K562 (cell line): ENCODE results near the gene TGFBR3L. TPM values are rescaled to one million over a fixed set of nuclear protein-coding genes. Genes with fewer than 3 reads are reported as not detected.

Experiments
- BRCA1 ChIP-seq, 2 experiments: fragments of 450-650 bp in 1 of 2; sonication (generic) in 1 of 2; formaldehyde crosslinking in 1 of 2; IDR thresholded peaks; 2 replicates each; pipeline versions ENCODE4 v1.5.0 to v1.6.1; 2017 to 2020; ENCODE audit warnings: mild to moderate bottlenecking in 1 of 2, missing genetic modification reagents in 1 of 2
- CHD2 ChIP-seq: IDR thresholded peaks from 2 replicates; pipeline ENCODE4 v1.6.1; 2011; ENCODE audit warnings: low read depth, low read length
- DIDO1 ChIP-seq: fragments of 450-650 bp; IDR thresholded peaks from 2 replicates; pipeline ENCODE4 v1.6.1; 2016; ENCODE audit warnings: low read depth, missing biosample characterization, missing genetic modification characterization
- E2F3 ChIP-seq: fragments of 250-450 bp; sonication (Bioruptor Pico); IDR thresholded peaks from 2 replicates; pipeline ENCODE4 v1.4.0; 2020; ENCODE audit warnings: mild to moderate bottlenecking
- FOXJ2 ChIP-seq: fragments of 200-800 bp; sonication (Bioruptor generic); IDR thresholded peaks from 2 replicates; pipeline ENCODE4 v1.6.1; 2016; ENCODE audit warnings: missing genetic modification characterization, missing compliant biosample characterization
- FUS ChIP-seq: fragments of 200-400 bp; formaldehyde crosslinking; optimal IDR thresholded peaks from 2 replicates; pipeline ENCODE3; 2017; ENCODE audit warnings: low read depth, low read length
- GABPB1 ChIP-seq: sonication (generic); formaldehyde crosslinking; IDR thresholded peaks from 2 replicates; pipeline ENCODE4 v1.8.0; 2022; ENCODE audit warnings: mild to moderate bottlenecking, missing genetic modification reagents
- KLF13 ChIP-seq: fragments of 450-650 bp; IDR thresholded peaks from 2 replicates; pipeline ENCODE4 v1.6.1; 2016; ENCODE audit warnings: missing genetic modification characterization, low read depth, mild to moderate bottlenecking, missing compliant biosample characterization, moderate library complexity, borderline replicate concordance
- MCM3 ChIP-seq: fragments of 450-650 bp; IDR thresholded peaks from 2 replicates; pipeline ENCODE4 v1.6.1; 2016
- NCOA4 ChIP-seq: fragments of 450-650 bp; IDR thresholded peaks from 2 replicates; pipeline ENCODE4 v1.6.1; 2018; ENCODE audit warnings: mild to moderate bottlenecking; ENCODE audit not compliant: partially characterized antibody
- NFE2L1 ChIP-seq: fragments of 450-650 bp; IDR thresholded peaks from 2 replicates; pipeline ENCODE4 v1.6.1; 2016; ENCODE audit warnings: missing genetic modification characterization, low read depth, mild to moderate bottlenecking, missing compliant biosample characterization, moderate library complexity, borderline replicate concordance
- NFRKB ChIP-seq: fragments of 450-650 bp; IDR thresholded peaks from 2 replicates; pipeline ENCODE4 v1.6.1; 2016; ENCODE audit warnings: low read depth
- NR4A1 ChIP-seq, 2 experiments: fragments of 250-450 bp in 1 of 2; fragments of 450-650 bp in 1 of 2; sonication (Bioruptor Pico) in 1 of 2; IDR thresholded peaks; 2 replicates each; pipeline versions ENCODE4 v1.4.0 to v1.6.1; 2016 to 2020; ENCODE audit warnings: mild to moderate bottlenecking in 2 of 2, missing compliant biosample characterization in 1 of 2, missing genetic modification characterization in 1 of 2, moderate library complexity in 1 of 2
- RCOR1 ChIP-seq, 2 experiments: IDR thresholded peaks; 2 replicates each; pipeline ENCODE4 v1.6.1; 2012; ENCODE audit warnings: low read depth in 2 of 2, low read length in 2 of 2, borderline replicate concordance in 1 of 2, improper control_type of control experiment in 1 of 2
- SOX6 ChIP-seq: fragments of 450-650 bp; IDR thresholded peaks from 2 replicates; pipeline ENCODE4 v1.6.1; 2014; ENCODE audit warnings: mild to moderate bottlenecking
- SRSF1 ChIP-seq: fragments of 200-400 bp; formaldehyde crosslinking; IDR thresholded peaks from 2 replicates; pipeline ENCODE4 v1.6.1; 2017; ENCODE audit warnings: mild to moderate bottlenecking, low read depth, low read length, moderate library complexity
- STAT5B ChIP-seq: fragments of 250-450 bp; sonication (Bioruptor Pico); IDR thresholded peaks from 2 replicates; pipeline ENCODE4 v1.8.0; 2021; ENCODE audit warnings: mild to moderate bottlenecking, inconsistent platforms
- TCF7 ChIP-seq: sonication (generic); IDR thresholded peaks from 2 replicates; pipeline ENCODE4 v1.6.1; 2016; ENCODE audit warnings: antibody characterized with exemption, borderline replicate concordance
- XRCC5 ChIP-seq: fragments of 200-400 bp; formaldehyde crosslinking; IDR thresholded peaks from 2 replicates; pipeline ENCODE4 v1.6.1; 2017; ENCODE audit warnings: low read depth, mild to moderate bottlenecking, low read length
- ZNF239 ChIP-seq: fragments of 250-450 bp; sonication (Bioruptor Pico); IDR thresholded peaks from 2 replicates; pipeline ENCODE4 v1.4.0; 2020; ENCODE audit warnings: mild to moderate bottlenecking
- ZNF24 ChIP-seq: fragments of 450-650 bp; IDR thresholded peaks from 2 replicates; pipeline ENCODE4 v1.6.1; 2016
- ZNF436 ChIP-seq: fragments of 250-450, 450-650 bp; sonication (Bioruptor Pico); formaldehyde crosslinking; IDR thresholded peaks from 2 replicates; pipeline ENCODE4 v1.7.0; 2020; ENCODE audit warnings: mild to moderate bottlenecking
- ZNF507 ChIP-seq: conservative IDR thresholded peaks from 2 replicates; pipeline ENCODE4 v1.6.1; 2017; ENCODE audit warnings: missing genetic modification characterization, missing compliant biosample characterization
- ZNF561 ChIP-seq: fragments of 450-650 bp; formaldehyde crosslinking; conservative IDR thresholded peaks from 2 replicates; pipeline ENCODE4 v1.4.0; 2020; ENCODE audit warnings: mild to moderate bottlenecking, moderate library complexity
- polyA plus RNA-seq, 8 experiments: library from polyadenylated mRNA; depleted of rRNA in 4 of 8; stranded (reverse) in 5 of 8; unstranded in 3 of 8; fragments of >200 nt; fragmentation: Nextera tagmentation in 2 of 8; fragmentation: Illumina TruSeq in 1 of 8; extraction: Ambion mirVana in 2 of 8; extraction: Trizol in 1 of 8; gene quantifications; 2 replicates each; pipeline versions ENCODE4 v1.2.1 to v1.2.3, GENCODE V29; 2011 to 2014; ENCODE audit warnings: inconsistent platforms in 1 of 8, missing spikeins in 1 of 8
- total RNA-seq, 7 experiments: library from RNA; depleted of rRNA in 6 of 7; stranded (reverse); fragments of >200 nt in 6 of 7; fragmentation: Illumina TruSeq in 2 of 7; extraction: Trizol in 2 of 7; gene quantifications; 2 replicates each; pipeline versions ENCODE4 v1.2.1 to v1.2.3, GENCODE V29; 2011 to 2021; ENCODE audit warnings: low replicate concordance in 1 of 7
- TF ChIP-seq, protein P1 (sequence below): sonication (generic); formaldehyde crosslinking; IDR thresholded peaks from 2 replicates; pipeline ENCODE4 v1.9.0; 2022; ENCODE audit warnings: mild to moderate bottlenecking, missing genetic modification reagents
- TF ChIP-seq, protein P2 (sequence below): fragments of 250-450 bp; sonication (Bioruptor Pico); IDR thresholded peaks from 2 replicates; pipeline ENCODE4 v1.4.0; 2020; ENCODE audit warnings: mild to moderate bottlenecking, moderate library complexity
- TF ChIP-seq, protein P3 (sequence below): sonication (generic); formaldehyde crosslinking; IDR thresholded peaks from 2 replicates; pipeline ENCODE4 v1.5.0; 2020; ENCODE audit warnings: missing genetic modification reagents

Gene TGFBR3L
- total and polyA plus RNA-seq, 9 of the 15 experiments (the other 6 are each of a cell fraction or from before 2014, with no cell fraction given) = not detected

DNA sequence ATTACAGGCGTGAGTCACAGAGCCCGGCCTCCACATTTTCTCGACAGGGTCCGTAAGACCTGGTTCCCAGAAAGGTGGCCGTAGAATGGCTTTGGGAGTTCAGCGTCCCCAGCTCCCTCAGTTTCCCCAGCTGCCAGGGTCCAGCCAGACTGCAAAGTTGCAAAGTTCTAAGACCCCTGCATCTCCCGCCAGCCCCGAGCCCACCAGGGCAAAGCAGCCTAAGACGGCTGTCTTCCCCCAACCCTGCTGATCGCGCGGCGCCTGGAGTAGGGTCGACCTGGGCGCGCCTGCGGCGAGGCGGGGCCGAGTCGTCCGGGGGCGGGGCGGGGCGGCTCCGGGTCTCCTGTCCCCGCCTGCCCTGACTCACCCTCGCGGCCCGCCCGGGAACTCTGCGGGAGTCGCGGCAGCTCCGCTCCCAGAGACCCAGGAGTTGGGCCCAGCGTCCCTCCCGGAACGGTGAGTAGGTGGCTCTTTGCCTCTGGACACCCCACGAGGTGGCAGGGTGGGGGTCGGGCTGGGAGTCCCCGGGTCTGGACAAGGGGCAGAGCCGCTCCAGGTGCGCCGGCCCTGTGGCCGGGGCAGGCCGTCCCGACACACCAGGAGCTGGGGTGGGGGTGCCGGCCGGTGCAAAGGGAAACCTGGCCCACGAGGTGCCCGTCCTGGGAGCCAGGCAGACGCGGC lies 26.3 kb upstream of the TGFBR3L start, which contains the start of gene LRRC8E (continued):
- no peak for TF ChIP-seq TCF7
- TF ChIP-seq NCOA4 = no peak
- no peak for TF ChIP-seq NFE2L1
- no peak for TF ChIP-seq SOX6
- TF ChIP-seq ZNF24 = no peak
- TF ChIP-seq, protein P1, sequence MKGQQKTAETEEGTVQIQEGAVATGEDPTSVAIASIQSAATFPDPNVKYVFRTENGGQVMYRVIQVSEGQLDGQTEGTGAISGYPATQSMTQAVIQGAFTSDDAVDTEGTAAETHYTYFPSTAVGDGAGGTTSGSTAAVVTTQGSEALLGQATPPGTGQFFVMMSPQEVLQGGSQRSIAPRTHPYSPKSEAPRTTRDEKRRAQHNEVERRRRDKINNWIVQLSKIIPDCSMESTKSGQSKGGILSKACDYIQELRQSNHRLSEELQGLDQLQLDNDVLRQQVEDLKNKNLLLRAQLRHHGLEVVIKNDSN = no peak
- TF ChIP-seq BRCA1 (IDR thresholded peaks at IDR 0.05) = no peak
- no peak for TF ChIP-seq BRCA1 (CRISPR knock-in tag; IDR thresholded peaks at IDR 0.05)
- no peak for TF ChIP-seq E2F3 (CRISPR knock-in tag)
- TF ChIP-seq ZNF507 (tag) = no peak
- TF ChIP-seq, protein P2, sequence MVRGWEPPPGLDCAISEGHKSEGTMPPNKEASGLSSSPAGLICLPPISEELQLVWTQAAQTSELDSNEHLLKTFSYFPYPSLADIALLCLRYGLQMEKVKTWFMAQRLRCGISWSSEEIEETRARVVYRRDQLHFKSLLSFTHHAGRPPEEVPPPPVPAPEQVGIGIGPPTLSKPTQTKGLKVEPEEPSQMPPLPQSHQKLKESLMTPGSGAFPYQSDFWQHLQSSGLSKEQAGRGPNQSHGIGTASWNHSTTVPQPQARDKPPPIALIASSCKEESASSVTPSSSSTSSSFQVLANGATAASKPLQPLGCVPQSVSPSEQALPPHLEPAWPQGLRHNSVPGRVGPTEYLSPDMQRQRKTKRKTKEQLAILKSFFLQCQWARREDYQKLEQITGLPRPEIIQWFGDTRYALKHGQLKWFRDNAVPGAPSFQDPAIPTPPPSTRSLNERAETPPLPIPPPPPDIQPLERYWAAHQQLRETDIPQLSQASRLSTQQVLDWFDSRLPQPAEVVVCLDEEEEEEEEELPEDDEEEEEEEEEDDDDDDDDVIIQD (CRISPR knock-in tag) = no peak
- TF ChIP-seq ZNF436 (CRISPR knock-in tag) = no peak
- TF ChIP-seq, protein P3, sequence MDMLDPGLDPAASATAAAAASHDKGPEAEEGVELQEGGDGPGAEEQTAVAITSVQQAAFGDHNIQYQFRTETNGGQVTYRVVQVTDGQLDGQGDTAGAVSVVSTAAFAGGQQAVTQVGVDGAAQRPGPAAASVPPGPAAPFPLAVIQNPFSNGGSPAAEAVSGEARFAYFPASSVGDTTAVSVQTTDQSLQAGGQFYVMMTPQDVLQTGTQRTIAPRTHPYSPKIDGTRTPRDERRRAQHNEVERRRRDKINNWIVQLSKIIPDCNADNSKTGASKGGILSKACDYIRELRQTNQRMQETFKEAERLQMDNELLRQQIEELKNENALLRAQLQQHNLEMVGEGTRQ (CRISPR knock-in tag) = no peak
- no peak for TF ChIP-seq NR4A1 (CRISPR knock-in tag; IDR thresholded peaks at IDR 0.05)
- no peak for TF ChIP-seq NR4A1 (tag; IDR thresholded peaks at IDR 0.05)
- TF ChIP-seq ZNF561 (CRISPR knock-in tag) = no peak
- no peak for TF ChIP-seq FOXJ2 (tag)
- no peak; the same call in 1 of the 2 replicates for TF ChIP-seq GABPB1 (CRISPR knock-in tag)
- no peak for TF ChIP-seq FUS
- TF ChIP-seq DIDO1 (tag) = no peak
- TF ChIP-seq NFRKB = no peak
- no peak for TF ChIP-seq ZNF239 (CRISPR knock-in tag)
- peak; percentile 60 for TF ChIP-seq CHD2
- no peak for TF ChIP-seq RCOR1 (IDR thresholded peaks at IDR 0.05; ENCODE audit: borderline replicate concordance in 1 of 2, low read depth in 2 of 2, low read length in 2 of 2)
- TF ChIP-seq KLF13 (tag) = no peak
- TF ChIP-seq SRSF1 = no peak
- no peak for TF ChIP-seq STAT5B (CRISPR knock-in tag)
- TF ChIP-seq MCM3 = no peak
- TF ChIP-seq XRCC5 = no peak
